H1 (cell line): ENCODE measurements around the gene TIFAB. TPM values are rescaled to one million over a fixed set of nuclear protein-coding genes. Genes with fewer than 3 reads are reported as not detected.

Experiments used
- CTCF ChIA-PET: fragments of 300-600 bp; sonication (Branson Sonifier 250); formaldehyde crosslinking; loops from one replicate; lab custom pipeline; 2021; ENCODE audit not compliant: partially characterized antibody; lab: Charles Lee
- POLR2A ChIA-PET: fragments of 300-600 bp; sonication (Branson Sonifier 250); formaldehyde crosslinking; loops from one replicate; lab custom pipeline; 2021; ENCODE audit warnings: inconsistent platforms; ENCODE audit not compliant: partially characterized antibody; lab: Charles Lee
- DNase-seq, 2 experiments: peaks; one replicate each; pipeline versions ENCODE4 v3.0.0 to v3.0.0-alpha.2; 2010 to 2022; ENCODE audit warnings: low spot score in 2 of 2, low read depth in 1 of 2, mixed read lengths in 1 of 2
- FAIRE-seq: peaks from 2 replicates; lab custom pipeline; 2011; peaks lifted over from hg19 to GRCh38; lab: Jason Lieb, UNC
- H2AFZ ChIP-seq: 2 replicates; pipeline ENCODE4 v1.8.1; 2012; ENCODE audit warnings: low read length, inconsistent platforms
- H2AK5ac ChIP-seq: 2 replicates; pipeline ENCODE4 v1.6.1; 2013; ENCODE audit warnings: low read depth, low read length
- H2BK120ac ChIP-seq: replicated peaks from 2 replicates; pipeline ENCODE3; 2013; ENCODE audit warnings: low read depth, low read length, inconsistent platforms
- H2BK12ac ChIP-seq: 2 replicates; pipeline ENCODE4 v1.6.1; 2013; ENCODE audit warnings: low read depth, low read length
- H2BK15ac ChIP-seq: 2 replicates; pipeline ENCODE4 v1.6.1; 2013; ENCODE audit warnings: low read length
- H2BK20ac ChIP-seq: 2 replicates; pipeline ENCODE4 v1.6.1; 2013; ENCODE audit warnings: low read length
- H2BK5ac ChIP-seq: 2 replicates; pipeline ENCODE4 v1.6.1; 2013; ENCODE audit warnings: low read depth, low read length
- H3K14ac ChIP-seq: 2 replicates; pipeline ENCODE4 v1.6.1; 2013; ENCODE audit warnings: inconsistent platforms; ENCODE audit not compliant: insufficient read length
- H3K18ac ChIP-seq: 2 replicates; pipeline ENCODE4 v1.6.1; 2013; ENCODE audit warnings: low read length; ENCODE audit errors: extremely low read depth
- H3K23ac ChIP-seq: 2 replicates; pipeline ENCODE4 v1.6.1; 2013; ENCODE audit warnings: inconsistent platforms; ENCODE audit not compliant: insufficient read length
- H3K23me2 ChIP-seq: 2 replicates; pipeline ENCODE4 v1.6.1; 2013; ENCODE audit warnings: low read depth, low read length
- H3K27ac ChIP-seq: 2 replicates; pipeline ENCODE4 v1.6.1; 2011; ENCODE audit warnings: low read depth, low read length, inconsistent platforms
- H3K27me3 ChIP-seq, 4 experiments: replicated peaks in 1 of 4; 1 replicate in 1 of 4; 2 replicates in 3 of 4; pipeline versions ENCODE4 v1.6.1 to v1.8.1; 2011 to 2013; ENCODE audit warnings: low read length in 3 of 4, mild to moderate bottlenecking in 3 of 4, inconsistent platforms in 2 of 4, mixed read lengths in 2 of 4, moderate library complexity in 1 of 4; ENCODE audit not compliant: control insufficient read depth in 3 of 4, insufficient read depth in 3 of 4; ENCODE audit errors: extremely low read depth in 1 of 4
- H3K36me3 ChIP-seq, 4 experiments: 2 replicates each; pipeline versions ENCODE4 v1.6.1 to v1.8.1; 2011 to 2013; ENCODE audit warnings: mild to moderate bottlenecking in 4 of 4, low read length in 3 of 4, moderate library complexity in 2 of 4, control low read depth in 1 of 4, inconsistent platforms in 1 of 4; ENCODE audit not compliant: insufficient read depth in 4 of 4, control insufficient read depth in 2 of 4
- H3K4ac ChIP-seq: replicated peaks from 2 replicates; pipeline ENCODE3; 2013; ENCODE audit warnings: low read length, low read depth, mixed read lengths, inconsistent platforms; ENCODE audit not compliant: insufficient read length
- H3K4me1 ChIP-seq, 4 experiments: replicated peaks in 1 of 4; 1 replicate in 1 of 4; 2 replicates in 3 of 4; pipeline versions ENCODE4 v1.6.1 to v1.8.1; 2011 to 2013; ENCODE audit warnings: low read length in 3 of 4, inconsistent platforms in 2 of 4, mixed read lengths in 1 of 4; ENCODE audit not compliant: insufficient read depth in 4 of 4, control insufficient read depth in 3 of 4
- H3K4me2 ChIP-seq, 2 experiments: 2 replicates each; pipeline versions ENCODE4 v1.6.1 to v1.8.1; 2011 to 2013; ENCODE audit warnings: low read depth in 2 of 2, low read length in 2 of 2, control low read depth in 1 of 2, inconsistent platforms in 1 of 2, mild to moderate bottlenecking in 1 of 2; ENCODE audit not compliant: insufficient read depth in 1 of 2
- H3K4me3 ChIP-seq, 4 experiments: fragments of 200-600, 300-600 bp in 1 of 4; sonication (generic), shearing (Covaris generic), sonication (Bioruptor Twin) in 1 of 4; 2 replicates each; pipeline versions ENCODE4 v1.5.1 to v1.8.1; 2011 to 2016; ENCODE audit warnings: low read length in 4 of 4, low read depth in 3 of 4, control low read depth in 2 of 4, inconsistent platforms in 2 of 4, mild to moderate bottlenecking in 2 of 4, mixed read lengths in 1 of 4, moderate library complexity in 1 of 4; ENCODE audit not compliant: insufficient read depth in 2 of 4; ENCODE audit errors: extremely low read depth in 1 of 4
- H3K56ac ChIP-seq: replicated peaks from 2 replicates; pipeline ENCODE3; 2013; ENCODE audit warnings: low read depth, mild to moderate bottlenecking, mixed read lengths, low read length, inconsistent platforms; ENCODE audit not compliant: insufficient read length
- H3K79me1 ChIP-seq: 2 replicates; pipeline ENCODE4 v1.6.1; 2013; ENCODE audit warnings: low read depth, low read length, control low read depth
- H3K79me2 ChIP-seq, 2 experiments: 2 replicates each; pipeline versions ENCODE4 v1.6.1 to v1.8.1; 2012 to 2013; ENCODE audit warnings: low read length in 2 of 2, mild to moderate bottlenecking in 2 of 2, inconsistent platforms in 1 of 2; ENCODE audit not compliant: insufficient read depth in 2 of 2, control insufficient read depth in 1 of 2
- H3K9ac ChIP-seq, 4 experiments: replicated peaks in 1 of 4; 1 replicate in 1 of 4; 2 replicates in 3 of 4; pipeline versions ENCODE4 v1.6.1 to v1.8.1; 2011 to 2013; ENCODE audit warnings: low read depth in 3 of 4, low read length in 3 of 4, control low read depth in 2 of 4, mild to moderate bottlenecking in 2 of 4, moderate library complexity in 2 of 4, inconsistent platforms in 1 of 4; ENCODE audit errors: extremely low read depth in 1 of 4
- H3K9me3 ChIP-seq, 2 experiments: 2 replicates each; pipeline versions ENCODE4 v1.6.1 to v1.8.1; 2012 to 2013; ENCODE audit warnings: mild to moderate bottlenecking in 2 of 2, moderate library complexity in 2 of 2, control low read depth in 1 of 2, inconsistent platforms in 1 of 2, low read depth in 1 of 2, low read length in 1 of 2, mixed read lengths in 1 of 2; ENCODE audit not compliant: insufficient read depth in 2 of 2
- H4K20me1 ChIP-seq, 2 experiments: replicated peaks in 1 of 2; 2 replicates each; pipeline versions ENCODE3 to v1.8.1; 2011 to 2013; ENCODE audit warnings: inconsistent platforms in 2 of 2, low read length in 2 of 2, mild to moderate bottlenecking in 1 of 2; ENCODE audit not compliant: insufficient read depth in 2 of 2, control insufficient read depth in 1 of 2
- H4K5ac ChIP-seq: 2 replicates; pipeline ENCODE4 v1.6.1; 2013; ENCODE audit warnings: low read length, low read depth, mixed read lengths, inconsistent platforms; ENCODE audit not compliant: insufficient read length
- H4K8ac ChIP-seq: 2 replicates; pipeline ENCODE4 v1.8.0; 2013; ENCODE audit warnings: mild to moderate bottlenecking, moderate library complexity, low read length, inconsistent platforms; ENCODE audit not compliant: insufficient read depth; ENCODE audit errors: extremely low read depth
- H4K91ac ChIP-seq: replicated peaks from 2 replicates; pipeline ENCODE3; 2013; ENCODE audit warnings: low read length, mixed read lengths, inconsistent platforms; ENCODE audit not compliant: insufficient read length
- BACH1 ChIP-seq: IDR thresholded peaks from 2 replicates; pipeline ENCODE4 v1.6.1; 2012; ENCODE audit warnings: low read length, improper control_type of control experiment
- CHD2 ChIP-seq: IDR thresholded peaks from 2 replicates; pipeline ENCODE4 v1.6.1; 2012; ENCODE audit warnings: low read length, improper control_type of control experiment
- JUND ChIP-seq: IDR thresholded peaks from 2 replicates; pipeline ENCODE4 v1.6.1; 2011; ENCODE audit warnings: mild to moderate bottlenecking, improper control_type of control experiment, low read length
- SAP30 ChIP-seq: fragments of 300-600 bp; sonication (generic); IDR thresholded peaks from 2 replicates; pipeline ENCODE4 v1.7.1; 2012; ENCODE audit warnings: low read length, moderate library complexity, mild to moderate bottlenecking, inconsistent platforms; ENCODE audit not compliant: insufficient read depth, insufficient replicate concordance
- SIRT6 ChIP-seq: IDR thresholded peaks from one replicate; pipeline ENCODE4 v1.7.1; 2012; ENCODE audit warnings: low read length, inconsistent platforms
- TAF1 ChIP-seq: IDR thresholded peaks from 2 replicates; pipeline ENCODE4 v1.6.1; 2011; ENCODE audit warnings: mild to moderate bottlenecking, low read depth, low read length
- WGBS, 2 experiments: shearing (Covaris generic) in 1 of 2; methylation state at CpG; one replicate each; pipeline versions ENCODE4 v1.1.6 to v1.1.7; 2013 to 2015; ENCODE audit warnings: low lambda C conversion rate in 2 of 2, mixed read lengths in 2 of 2, inconsistent platforms in 1 of 2, low coverage in 1 of 2, missing lambda C conversion rate in 1 of 2; ENCODE audit not compliant: insufficient replicate concordance in 2 of 2, insufficient coverage in 1 of 2, insufficient read length in 1 of 2; ENCODE audit errors: extremely low coverage in 1 of 2, missing lambda C conversion rate in 1 of 2; 5-methylcytosine and 5-hydroxymethylcytosine counted together
- polyA plus RNA-seq, 7 experiments: library from polyadenylated mRNA; depleted of rRNA in 3 of 7; stranded (reverse) in 5 of 7; unstranded in 2 of 7; fragments of >200 nt in 5 of 7; fragments of 200-250 nt in 2 of 7; gene quantifications; 1 replicate in 5 of 7; 2 replicates in 1 of 7; 4 replicates in 1 of 7; pipeline versions ENCODE4 v1.2.1 to v1.2.3, GENCODE V29; 2011 to 2013; ENCODE audit warnings: missing spikeins in 2 of 7, mixed read lengths in 2 of 7
- total RNA-seq: library from RNA; stranded (reverse); fragmentation: NEBNext Ultra II Directional; extraction: Animal tissue kit (Norgen Biotek cat#: 25700); gene quantifications from 2 replicates; pipeline ENCODE4 v1.2.1, GENCODE V29; 2021

The TIFAB gene
- total and polyA plus RNA-seq, 2 of the 8 experiments (the other 6 are each of a cell fraction or from before 2014, with no cell fraction given), result not detected

GRCh38 chr5:135442431-135443160 lies 9.6 kb downstream of the TIFAB start:
- Histone ChIP-seq H3K79me2 (no peaks in the 10 kb centered on the region), H2BK15ac (no peak overlapping the region), H2BK120ac (no peak overlapping the region), H3K4ac (no peak overlapping the region), H2BK12ac (no peak overlapping the region), H3K27ac (no peak overlapping the region), H2AK5ac (no peak overlapping the region), H3K79me1 (no peaks in the 10 kb centered on the region), H3K4me1 (no peaks in the 10 kb centered on the region; a peak in 1 of 7 replicates), H2AFZ (no peak overlapping the region), H3K18ac (no peak overlapping the region), H3K9ac (no peak overlapping the region), H3K36me3 (no peaks in the 10 kb centered on the region), H4K91ac (no peak overlapping the region), H3K23me2 (no peaks in the 10 kb centered on the region; the same call in 1 of the 2 replicates), H4K5ac (no peak overlapping the region), H3K23ac (no peak overlapping the region), H3K56ac (no peak overlapping the region), H2BK20ac (no peak overlapping the region), H4K8ac (no peak overlapping the region), H4K20me1 (no peaks in the 10 kb centered on the region), H3K14ac (no peak overlapping the region), H3K4me3 (no peak overlapping the region), H3K27me3 (no peaks in the 10 kb centered on the region; a peak in 1 of 7 replicates), H3K4me2 (no peak overlapping the region), H3K9me3 (no peaks in the 10 kb centered on the region), H2BK5ac (no peak overlapping the region)
- ChIA-PET CTCF (interaction anchor here (0.5 to 19.4 kb wide), 4 partner anchors 17 to 125 kb away, joined by 3 to 264 read pairs (median 32); no protein-coding TSS in a partner anchor), POLR2A (no interaction called here)
- TF ChIP-seq CHD2 (no peak), BACH1 (no peak), TAF1 (no peak), SIRT6 (no peak), SAP30 (no peak), JUND (no peak)
- FAIRE-seq, result no peak
- WGBS, 2 experiments, result 68% methylated on average over 7 of the region's 8 CpGs; no CpG with 5 or more reads in 1 of the 2 experiments
- DNase-seq, result no peak
